Ovary (tissue), 3 donors: Measurements from ENCODE around the gene USP20.

Experiments
- CTCF ChIP-seq, 3 donors: fragments of 450-650 bp in 2 of 3; fragments of 200-600 bp in 1 of 3; IDR thresholded peaks; one replicate each; pipeline versions ENCODE4 v1.5.1 to v1.8.0; 2016 to 2022; ENCODE audit warnings: antibody characterized with exemption in 3 of 3, mild to moderate bottlenecking in 1 of 3
- EP300 ChIP-seq: sonication (generic); formaldehyde crosslinking; IDR thresholded peaks from one replicate; pipeline ENCODE4 v1.6.1; 2017; ENCODE audit warnings: antibody characterized with exemption
- POLR2A ChIP-seq: fragments of 450-650 bp; IDR thresholded peaks from one replicate; pipeline ENCODE4 v1.6.1; 2017; ENCODE audit warnings: antibody characterized with exemption, mild to moderate bottlenecking, moderate library complexity
- donor health status: DM: no; HTN: no; CAD: no.

- TF ChIP-seq POLR2A: no peak
- TF ChIP-seq CTCF (IDR thresholded peaks at IDR 0.05): no peak
- no peak for TF ChIP-seq EP300
Measured at GRCh38 chr9:129857207-129857606, 21.9 kb downstream of the USP20 start.
